Ishikawa (cell line): ENCODE measurements around the gene LIMA1.

Experiments
- CEBPB ChIP-seq: IDR thresholded peaks from 2 replicates; pipeline ENCODE4 v1.6.1; 2012
- CREB1 ChIP-seq: IDR thresholded peaks from 2 replicates; pipeline ENCODE4 v1.6.1; 2012; ENCODE audit warnings: low read depth
- EGR1 ChIP-seq: IDR thresholded peaks from 2 replicates; pipeline ENCODE4 v1.6.1; 2012
- EP300 ChIP-seq: IDR thresholded peaks from 2 replicates; pipeline ENCODE4 v1.6.1; 2012; ENCODE audit warnings: borderline replicate concordance
- FOXM1 ChIP-seq: IDR thresholded peaks from 2 replicates; pipeline ENCODE4 v1.6.1; 2012; ENCODE audit warnings: low read depth, borderline replicate concordance
- MAX ChIP-seq: IDR thresholded peaks from 2 replicates; pipeline ENCODE4 v1.6.1; 2012
- NFIC ChIP-seq: IDR thresholded peaks from 2 replicates; pipeline ENCODE4 v1.6.1; 2012
- RAD21 ChIP-seq: IDR thresholded peaks from 2 replicates; pipeline ENCODE4 v1.6.1; 2012; ENCODE audit warnings: low read depth
- REST ChIP-seq: IDR thresholded peaks from 2 replicates; pipeline ENCODE4 v1.6.1; 2012; ENCODE audit warnings: low read depth, mild to moderate bottlenecking
- TAF1 ChIP-seq: IDR thresholded peaks from 2 replicates; pipeline ENCODE4 v1.6.1; 2012; ENCODE audit warnings: low read depth, mild to moderate bottlenecking
- TCF12 ChIP-seq: IDR thresholded peaks from 2 replicates; pipeline ENCODE4 v1.6.1; 2012; ENCODE audit warnings: low read depth
- USF1 ChIP-seq: IDR thresholded peaks from 2 replicates; pipeline ENCODE4 v1.6.1; 2012
- YY1 ChIP-seq: IDR thresholded peaks from 2 replicates; pipeline ENCODE4 v1.6.1; 2012; ENCODE audit warnings: low read depth
- ZBTB7A ChIP-seq: IDR thresholded peaks from 2 replicates; pipeline ENCODE4 v1.6.1; 2012; ENCODE audit warnings: low read depth

DNA sequence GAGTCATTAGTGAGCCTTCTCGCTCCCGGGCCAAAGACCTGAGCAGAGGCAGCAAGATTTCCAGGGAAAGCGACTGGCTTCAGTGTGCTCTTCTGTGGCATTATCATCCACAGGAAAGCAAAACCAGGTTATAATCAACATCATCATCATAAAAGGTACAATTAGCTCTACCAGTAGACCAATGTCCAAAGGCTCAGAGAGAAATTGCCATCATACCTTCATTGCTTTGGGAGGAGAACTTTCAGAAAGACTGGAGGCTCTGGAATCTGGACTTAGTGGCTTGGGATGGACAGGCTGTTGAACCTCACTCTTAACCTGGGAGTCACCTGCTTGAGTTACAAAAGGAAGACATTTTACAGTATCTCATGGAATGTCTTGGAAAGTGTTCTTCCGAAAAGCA lies 91.1 kb downstream of the LIMA1 start:
- no peak for TF ChIP-seq MAX
- no peak for TF ChIP-seq YY1
- TF ChIP-seq CREB1 = no peak
- no peak for TF ChIP-seq EGR1
- TF ChIP-seq REST = no peak
- TF ChIP-seq RAD21 = no peak
- TF ChIP-seq NFIC = no peak
- no peak for TF ChIP-seq EP300
- no peak for TF ChIP-seq CEBPB
- TF ChIP-seq TCF12 = no peak
- TF ChIP-seq TAF1 = no peak
- TF ChIP-seq ZBTB7A = no peak
- TF ChIP-seq FOXM1 = no peak
- no peak for TF ChIP-seq USF1
